ENCODE data around the gene ADAP1.

The ADAP1 gene

DNA sequence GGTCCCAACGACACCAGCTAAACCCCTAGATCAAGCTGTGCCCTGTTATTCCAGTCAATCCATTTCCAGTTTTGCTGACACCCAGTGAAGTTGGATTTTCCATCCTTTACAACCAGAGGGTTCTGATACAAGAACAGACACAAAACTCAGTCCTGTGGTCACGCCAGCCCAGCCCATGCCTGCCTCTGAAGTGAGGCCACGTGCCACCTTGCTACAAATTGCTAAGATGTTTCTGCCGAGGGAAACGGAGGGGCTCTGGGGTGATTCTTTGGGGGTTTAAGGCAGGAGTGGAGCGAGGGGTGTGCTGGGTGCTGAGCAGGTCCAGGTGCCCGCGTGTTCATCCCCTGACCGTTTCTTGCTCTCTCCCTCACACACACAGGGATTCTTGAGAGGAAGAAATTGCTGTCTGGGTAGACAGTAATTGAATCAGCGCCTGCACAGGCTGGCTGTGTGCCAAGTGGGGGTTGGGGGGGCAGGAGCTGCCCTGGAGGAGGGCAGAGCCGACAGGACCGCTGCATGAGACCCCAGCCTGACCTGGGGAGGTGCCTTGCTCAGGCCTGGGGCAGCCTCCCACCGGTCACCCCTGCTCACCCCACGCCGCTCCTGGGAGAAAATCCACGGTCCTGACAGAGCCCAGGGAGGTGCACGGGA lies 38.1 kb downstream of the ADAP1 start:
- no peak for DNase-seq (ENCODE audit: low read depth)
- TF ChIP-seq, protein P1, sequence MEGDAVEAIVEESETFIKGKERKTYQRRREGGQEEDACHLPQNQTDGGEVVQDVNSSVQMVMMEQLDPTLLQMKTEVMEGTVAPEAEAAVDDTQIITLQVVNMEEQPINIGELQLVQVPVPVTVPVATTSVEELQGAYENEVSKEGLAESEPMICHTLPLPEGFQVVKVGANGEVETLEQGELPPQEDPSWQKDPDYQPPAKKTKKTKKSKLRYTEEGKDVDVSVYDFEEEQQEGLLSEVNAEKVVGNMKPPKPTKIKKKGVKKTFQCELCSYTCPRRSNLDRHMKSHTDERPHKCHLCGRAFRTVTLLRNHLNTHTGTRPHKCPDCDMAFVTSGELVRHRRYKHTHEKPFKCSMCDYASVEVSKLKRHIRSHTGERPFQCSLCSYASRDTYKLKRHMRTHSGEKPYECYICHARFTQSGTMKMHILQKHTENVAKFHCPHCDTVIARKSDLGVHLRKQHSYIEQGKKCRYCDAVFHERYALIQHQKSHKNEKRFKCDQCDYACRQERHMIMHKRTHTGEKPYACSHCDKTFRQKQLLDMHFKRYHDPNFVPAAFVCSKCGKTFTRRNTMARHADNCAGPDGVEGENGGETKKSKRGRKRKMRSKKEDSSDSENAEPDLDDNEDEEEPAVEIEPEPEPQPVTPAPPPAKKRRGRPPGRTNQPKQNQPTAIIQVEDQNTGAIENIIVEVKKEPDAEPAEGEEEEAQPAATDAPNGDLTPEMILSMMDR (IDR thresholded peaks at IDR 0.05; ENCODE audit: insufficient read depth, low read depth, low read length, missing control alignments), result no peak
- no peak overlapping the region for H3K4me3 ChIP-seq (ENCODE audit: low read length)

DNA sequence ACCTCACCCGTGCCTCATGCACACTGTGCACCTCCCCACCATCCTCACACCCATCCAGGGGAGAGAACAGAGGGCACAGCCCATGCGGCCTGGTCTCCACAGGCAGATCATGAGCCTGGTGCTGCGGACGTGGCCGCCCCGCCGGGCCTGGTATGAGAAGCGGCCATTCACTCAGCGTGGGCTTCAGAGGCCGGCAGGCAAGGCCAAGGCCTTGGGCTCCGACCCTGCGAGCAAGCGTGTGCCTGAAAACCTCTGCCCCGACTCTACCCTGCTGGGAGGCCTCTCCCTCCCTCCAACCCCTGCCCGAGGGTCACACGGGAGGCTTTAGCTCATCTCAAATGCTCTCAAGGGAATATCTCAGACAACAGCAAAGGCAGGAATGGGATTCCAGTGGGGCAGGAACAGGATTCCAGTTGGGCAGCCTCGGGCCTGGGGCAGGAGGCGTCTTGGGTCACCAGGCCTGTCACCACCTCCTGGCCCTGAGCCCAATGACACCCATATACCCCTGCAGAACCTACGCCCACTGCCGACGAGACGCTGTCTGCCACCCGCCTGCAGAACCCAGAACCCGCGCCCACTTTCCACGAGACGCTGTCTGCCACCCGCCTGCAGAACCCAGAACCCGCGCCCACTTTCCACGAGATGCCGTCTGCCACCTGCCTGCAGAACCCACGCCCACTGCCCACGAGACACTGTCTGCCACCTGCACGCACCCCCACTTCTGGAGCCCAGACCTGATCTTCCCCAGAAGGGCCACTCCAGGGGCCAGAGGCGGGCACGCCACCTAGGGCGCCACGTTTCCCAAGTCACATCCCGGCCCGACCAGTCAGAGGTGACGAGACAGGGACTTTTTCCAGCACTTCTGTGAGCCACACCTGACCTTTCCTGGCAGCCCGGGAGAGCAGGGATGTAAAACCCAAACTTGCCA lies 38.9 kb downstream of the ADAP1 start:
- H3K4me3 ChIP-seq (ENCODE audit: low read length), result no peak overlapping the region
- TF ChIP-seq, protein P1 (IDR thresholded peaks at IDR 0.05; ENCODE audit: insufficient read depth, low read depth, low read length, missing control alignments), result no peak
- DNase-seq (ENCODE audit: low read depth), result no peak

DNA sequence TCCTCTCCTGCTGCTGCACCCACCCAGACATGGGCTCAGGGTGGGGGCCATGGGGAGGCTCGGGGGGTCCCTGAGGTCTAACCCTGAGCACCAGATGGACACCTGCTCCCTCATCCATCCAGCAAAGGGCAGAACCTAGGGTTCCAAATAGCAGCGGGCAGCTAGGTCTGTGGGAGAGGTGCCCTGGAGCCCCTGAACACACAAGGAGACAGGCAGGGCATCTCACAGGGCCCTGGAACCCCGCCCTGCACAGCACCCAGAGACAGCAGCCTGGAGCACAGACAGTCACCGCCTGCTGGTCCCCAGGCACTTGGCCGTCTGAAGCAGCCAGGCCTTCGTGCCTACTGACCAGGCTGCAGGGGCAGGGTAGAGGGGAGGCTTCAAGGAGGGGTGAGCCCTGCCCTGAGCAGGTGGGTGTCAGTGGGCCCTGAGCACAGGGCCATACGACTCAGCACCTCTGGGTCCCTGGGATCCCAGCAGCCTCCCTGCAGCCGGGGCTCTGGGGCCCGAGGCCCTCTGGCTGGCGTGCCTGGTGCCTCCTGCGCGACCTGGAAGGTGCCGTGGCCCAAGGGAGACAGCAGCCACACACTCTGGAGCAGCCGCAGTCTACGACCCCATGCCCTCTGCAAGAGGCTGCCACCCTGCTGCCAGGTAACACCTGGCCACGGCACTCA lies 39.8 kb downstream of the ADAP1 start:
- no peak overlapping the region for H3K4me3 ChIP-seq (ENCODE audit: low read length)
- DNase-seq (ENCODE audit: low read depth), result no peak
- TF ChIP-seq, protein P1 (IDR thresholded peaks at IDR 0.05; ENCODE audit: insufficient read depth, low read depth, low read length, missing control alignments), result no peak

DNA sequence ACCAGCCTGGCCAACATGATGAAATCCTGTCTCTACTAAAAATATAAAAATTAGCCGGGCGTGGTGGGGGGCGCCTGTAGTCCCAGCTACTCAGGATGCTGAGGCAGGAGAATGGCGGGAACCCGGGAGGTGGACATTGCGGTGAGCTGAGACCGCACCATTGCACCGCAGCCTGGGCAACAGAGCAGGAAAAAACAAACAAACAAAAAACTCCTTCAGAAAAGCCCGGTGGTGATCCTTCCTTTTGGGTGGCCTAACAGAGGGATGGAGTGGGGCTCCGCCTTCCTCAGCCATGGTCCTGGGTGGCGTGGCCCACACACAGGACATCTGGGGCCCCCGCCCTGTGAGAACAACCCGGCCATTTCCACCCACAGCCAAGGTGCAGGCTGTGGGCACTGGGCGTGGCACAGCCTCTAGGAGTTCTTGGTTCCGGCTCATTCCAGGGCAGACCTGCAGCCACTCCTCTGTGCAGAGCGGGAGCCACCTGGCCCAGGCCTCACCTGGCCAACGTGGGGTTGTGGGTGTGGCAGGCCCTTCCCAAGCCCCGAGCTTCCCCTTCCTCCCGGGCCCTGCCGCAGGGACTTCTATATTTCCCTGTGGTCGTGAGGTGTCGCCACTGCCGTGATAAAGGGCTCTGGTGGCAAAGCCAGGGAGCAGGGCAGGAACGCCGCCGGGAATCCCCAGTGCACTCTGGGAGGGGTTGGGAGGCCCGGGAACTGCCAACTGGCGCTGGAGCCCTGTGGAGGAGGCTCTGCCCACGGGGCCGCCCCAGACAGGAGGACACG lies 40.6 kb downstream of the ADAP1 start:
- peak; percentile 31 for DNase-seq (ENCODE audit: low read depth)
- H3K4me3 ChIP-seq (ENCODE audit: low read length), result no peak overlapping the region
- TF ChIP-seq, protein P1 (IDR thresholded peaks at IDR 0.05; ENCODE audit: insufficient read depth, low read depth, low read length, missing control alignments), result no peak

DNA sequence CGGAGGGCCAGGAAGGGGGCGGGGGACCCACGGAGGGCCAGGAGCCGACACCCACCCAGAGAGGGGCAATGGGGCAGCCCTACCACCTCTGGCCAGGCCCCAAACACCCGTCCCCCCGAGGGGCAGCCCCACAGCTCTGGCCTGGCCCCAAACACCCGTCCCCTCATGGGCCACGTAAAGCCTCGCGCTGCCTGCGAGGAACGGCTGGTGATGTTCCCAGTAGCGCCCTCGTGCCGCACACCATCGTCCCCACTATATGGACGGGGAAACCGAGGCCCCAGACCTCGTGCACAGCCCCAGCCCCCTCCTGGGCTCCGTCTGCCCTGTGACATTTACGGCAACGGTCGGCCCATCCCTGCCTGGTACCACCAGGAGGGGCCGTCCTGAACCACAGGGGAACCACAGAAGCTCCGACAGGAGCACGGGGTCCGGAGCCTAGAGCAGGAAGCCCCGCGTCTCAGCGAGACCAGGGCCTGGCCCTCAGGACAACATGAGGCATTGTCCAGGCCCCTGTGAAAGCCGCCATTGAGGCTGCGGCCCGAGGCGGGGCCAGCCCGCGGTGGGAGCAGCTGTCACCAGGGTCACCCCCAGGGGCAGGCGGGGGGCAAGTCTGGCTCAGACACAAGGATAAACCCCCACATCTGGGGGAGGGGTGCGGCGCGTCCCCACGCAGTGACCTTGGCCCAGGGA lies 42.5 kb downstream of the ADAP1 start:
- no peak overlapping the region for H3K4me3 ChIP-seq (ENCODE audit: low read length)
- TF ChIP-seq, protein P1 (IDR thresholded peaks at IDR 0.05; ENCODE audit: insufficient read depth, low read depth, low read length, missing control alignments), result no peak
- no peak for DNase-seq (ENCODE audit: low read depth)

DNA sequence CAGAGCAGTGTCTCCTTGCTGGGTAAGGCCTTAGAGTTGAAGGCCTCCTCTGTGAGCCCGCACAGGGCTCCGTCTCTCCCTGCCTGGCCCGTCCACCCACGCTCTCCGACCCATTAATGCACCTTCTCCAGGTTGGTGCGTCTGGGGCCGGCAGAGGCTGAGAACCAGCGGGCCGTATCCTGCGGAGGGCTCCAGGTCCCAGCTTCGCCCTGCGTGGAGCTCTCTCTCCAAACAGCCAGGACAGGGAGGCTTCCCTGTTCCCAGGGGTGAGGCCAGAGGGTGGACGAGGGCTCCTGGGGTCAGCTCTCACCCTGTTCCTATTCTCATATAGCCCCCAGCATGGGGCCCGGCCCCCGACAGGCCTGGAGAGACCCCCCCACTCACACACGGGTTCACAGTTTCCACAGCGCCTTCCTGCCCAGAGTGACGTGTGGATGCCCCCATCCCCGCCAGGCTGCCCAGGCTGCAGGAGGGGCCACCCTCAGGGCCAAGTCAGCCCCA lies 43.5 kb downstream of the ADAP1 start:
- TF ChIP-seq, protein P1 (IDR thresholded peaks at IDR 0.05; ENCODE audit: insufficient read depth, low read depth, low read length, missing control alignments), result no peak
- no peak for DNase-seq (ENCODE audit: low read depth)
- H3K4me3 ChIP-seq (ENCODE audit: low read length), result no peak overlapping the region

Data from epithelial cell of esophagus (primary cell).